ENCODE results near the gene NEK6. TPM values are rescaled to one million over a fixed set of nuclear protein-coding genes. Genes with fewer than 3 reads are reported as not detected.

The NEK6 gene
- total RNA-seq, 6 experiments from 2014 or later: 61.6 to 128 (median 67.5) TPM

- intact Hi-C loops (cut with DNase I): loop anchor here in 1 of 2 donors (10.0 kb wide), 1 partner anchor 179 kb away; no protein-coding TSS in a partner anchor
- Histone ChIP-seq H3K4me3 (no peak overlapping the region), H3K36me3 (peaks cover 0 to 49% (median 5%) of the 10 kb centered on the region in 4 donors), H3K4me1 (no peaks in the 10 kb centered on the region), H3K9me3 (no peaks in the 10 kb centered on the region), H3K27me3 (no peaks in the 10 kb centered on the region), H3K27ac (no peak overlapping the region)
- TF ChIP-seq POLR2A (IDR thresholded peaks at IDR 0.05) (no peak), CTCF (IDR thresholded peaks at IDR 0.05) (no peak)
- whole genome bisulfite sequencing (ENCODE audit: insufficient coverage, low coverage, low lambda C conversion rate, missing lambda C conversion rate): 76% methylated on average over 5 of the region's 18 CpGs
- DNase-seq: no peak
- peak in 1 of 4 donors; percentile 11 for ATAC-seq
These were observed 56.2 kb downstream of the NEK6 start for GRCh38 chr9:124313940-124314339.

GRCh38 chr9:124315882-124316281 lies 58.1 kb downstream of the NEK6 start:
- ATAC-seq: no peak
- intact Hi-C loops (cut with DNase I): loop anchor here in 1 of 2 donors (10.0 kb wide), 1 partner anchor 181 kb away; no protein-coding TSS in a partner anchor
- no peaks in the 10 kb centered on the region for H3K4me1 ChIP-seq
- WGBS (ENCODE audit: insufficient coverage, low coverage, low lambda C conversion rate, missing lambda C conversion rate): 61% methylated on average over 6 of the region's 16 CpGs
- H3K36me3 ChIP-seq: peaks cover 0 to 49% (median 5%) of the 10 kb centered on the region in 4 donors
- TF ChIP-seq POLR2A (IDR thresholded peaks at IDR 0.05): no peak
- TF ChIP-seq CTCF (IDR thresholded peaks at IDR 0.05): no peak
- H3K4me3 ChIP-seq: no peak overlapping the region
- no peak for DNase-seq
- H3K27ac ChIP-seq: no peak overlapping the region
- H3K9me3 ChIP-seq: no peaks in the 10 kb centered on the region
- no peaks in the 10 kb centered on the region for H3K27me3 ChIP-seq

GRCh38 chr9:124320062-124320973 lies 62.6 kb downstream of the NEK6 start:
- peak; percentile 75 to 91 (median 85) for ATAC-seq
- peak; percentile 51 to 77 (median 74) for DNase-seq

GRCh38 chr9:124321416-124321815 lies 63.7 kb downstream of the NEK6 start:
- no peak for DNase-seq
- TF ChIP-seq CTCF (IDR thresholded peaks at IDR 0.05) (no peak), POLR2A (IDR thresholded peaks at IDR 0.05) (no peak)
- ATAC-seq: no peak
- 93% methylated on average over 5 of the region's 12 CpGs for WGBS (ENCODE audit: insufficient coverage, low coverage, low lambda C conversion rate, missing lambda C conversion rate)
- Histone ChIP-seq H3K4me3 (no peak overlapping the region), H3K27me3 (no peaks in the 10 kb centered on the region), H3K36me3 (peaks cover 3 to 27% (median 12%) of the 10 kb centered on the region in 4 donors), H3K9me3 (no peaks in the 10 kb centered on the region), H3K27ac (no peak overlapping the region), H3K4me1 (no peaks in the 10 kb centered on the region)
- intact Hi-C loops (cut with DNase I): loop anchor here in 1 of 2 donors (10.0 kb wide), 1 partner anchor 187 kb away; no protein-coding TSS in a partner anchor

More at GRCh38 chr9:124320062-124320973, 62.6 kb downstream of the NEK6 start:
- no peak overlapping the region for H3K27ac ChIP-seq
- 87% methylated on average over 2 of the region's 17 CpGs for WGBS (ENCODE audit: insufficient coverage, low coverage, low lambda C conversion rate, missing lambda C conversion rate)
- H3K27me3 ChIP-seq: no peaks in the 10 kb centered on the region
- H3K36me3 ChIP-seq: peaks cover 3 to 29% (median 16%) of the 10 kb centered on the region in 4 donors
- intact Hi-C loops (cut with DNase I): loop anchor here in 1 of 2 donors (10.0 kb wide), 1 partner anchor 186 kb away; no protein-coding TSS in a partner anchor
- no peaks in the 10 kb centered on the region for H3K9me3 ChIP-seq
- TF ChIP-seq CTCF (IDR thresholded peaks at IDR 0.05): peak; percentile 76 to 83 (median 82)
- no peak for TF ChIP-seq POLR2A (IDR thresholded peaks at IDR 0.05)
- no peak overlapping the region for H3K4me3 ChIP-seq
- H3K4me1 ChIP-seq: no peaks in the 10 kb centered on the region
